Liver (tissue), 9 donors: ENCODE data around the gene IPO5. TPM values are rescaled to one million over a fixed set of nuclear protein-coding genes. Genes with fewer than 3 reads are reported as not detected.

Source experiments
- DNase-seq: peaks from one replicate; pipeline ENCODE4 v3.0.0-alpha.2; 2017; ENCODE audit warnings: low spot score
- H3K27ac ChIP-seq, 2 donors: one replicate each; pipeline ENCODE4 v1.7.0; 2013; ENCODE audit warnings: inconsistent platforms in 2 of 2, low read length in 2 of 2, control low read depth in 1 of 2, low read depth in 1 of 2, mild to moderate bottlenecking in 1 of 2
- H3K27me3 ChIP-seq, 4 donors: one replicate each; pipeline versions ENCODE4 v1.6.1 to v1.7.0; 2013; ENCODE audit warnings: low read length in 3 of 4, inconsistent platforms in 1 of 4, mild to moderate bottlenecking in 1 of 4, moderate library complexity in 1 of 4; ENCODE audit not compliant: control insufficient read depth in 4 of 4, insufficient read depth in 4 of 4
- H3K36me3 ChIP-seq, 4 donors: one replicate each; pipeline versions ENCODE4 v1.6.1 to v1.7.0; 2013; ENCODE audit warnings: low read length in 3 of 4, mild to moderate bottlenecking in 3 of 4, low read depth in 1 of 4, moderate library complexity in 1 of 4; ENCODE audit not compliant: control insufficient read depth in 4 of 4, insufficient read depth in 3 of 4
- H3K4me1 ChIP-seq, 4 donors: one replicate each; pipeline versions ENCODE4 v1.6.1 to v1.7.0; 2013; ENCODE audit warnings: low read length in 3 of 4, mild to moderate bottlenecking in 3 of 4, moderate library complexity in 1 of 4; ENCODE audit not compliant: control insufficient read depth in 4 of 4, insufficient read depth in 4 of 4
- H3K4me3 ChIP-seq, 3 donors: one replicate each; pipeline versions ENCODE4 v1.6.1 to v1.7.0; 2013; ENCODE audit warnings: low read length in 3 of 3, control low read depth in 1 of 3, low read depth in 1 of 3, mild to moderate bottlenecking in 1 of 3
- H3K9ac ChIP-seq, 2 donors: one replicate each; pipeline ENCODE4 v1.7.0; 2013; ENCODE audit warnings: low read length in 2 of 2, mild to moderate bottlenecking in 2 of 2, moderate library complexity in 2 of 2, control low read depth in 1 of 2, low read depth in 1 of 2
- H3K9me3 ChIP-seq, 4 donors: one replicate each; pipeline versions ENCODE4 v1.6.1 to v1.7.0; 2013; ENCODE audit warnings: low read length in 3 of 4; ENCODE audit not compliant: control insufficient read depth in 4 of 4
- EGR1 ChIP-seq, 2 donors: IDR thresholded peaks; 2 replicates each; pipeline ENCODE4 v1.6.1; 2016 to 2018; ENCODE audit warnings: antibody characterized with exemption in 2 of 2, low read depth in 2 of 2
- FOXA1 ChIP-seq: IDR thresholded peaks from 2 replicates; pipeline ENCODE4 v1.6.1; 2016; ENCODE audit warnings: antibody characterized with exemption
- FOXA2 ChIP-seq: IDR thresholded peaks from 2 replicates; pipeline ENCODE4 v1.6.1; 2016; ENCODE audit warnings: antibody characterized with exemption
- GABPA ChIP-seq, 2 donors: IDR thresholded peaks in 1 of 2; conservative IDR thresholded peaks in 1 of 2; 2 replicates each; pipeline ENCODE4 v1.6.1; 2016; ENCODE audit warnings: antibody characterized with exemption in 2 of 2, mild to moderate bottlenecking in 1 of 2, moderate library complexity in 1 of 2
- HNF4A ChIP-seq, 2 donors: conservative IDR thresholded peaks; 2 replicates each; pipeline ENCODE4 v1.6.1; 2016; ENCODE audit warnings: antibody characterized with exemption in 2 of 2, mild to moderate bottlenecking in 2 of 2
- HNF4G ChIP-seq: IDR thresholded peaks from 2 replicates; pipeline ENCODE4 v1.6.1; 2016; ENCODE audit warnings: antibody characterized with exemption
- JUND ChIP-seq, 2 donors: IDR thresholded peaks; 2 replicates each; pipeline ENCODE4 v1.6.1; 2016; ENCODE audit warnings: antibody characterized with exemption in 2 of 2
- NR2F2 ChIP-seq: IDR thresholded peaks from 2 replicates; pipeline ENCODE4 v1.6.1; 2016; ENCODE audit warnings: antibody characterized with exemption
- RXRA ChIP-seq, 2 donors: IDR thresholded peaks; 2 replicates each; pipeline ENCODE4 v1.6.1; 2017 to 2018; ENCODE audit warnings: antibody characterized with exemption in 2 of 2, mild to moderate bottlenecking in 1 of 2
- SP1 ChIP-seq: IDR thresholded peaks from 2 replicates; pipeline ENCODE4 v1.6.1; 2018; ENCODE audit warnings: antibody characterized with exemption, mild to moderate bottlenecking
- TAF1 ChIP-seq: conservative IDR thresholded peaks from 2 replicates; pipeline ENCODE4 v1.6.1; 2016; ENCODE audit warnings: antibody characterized with exemption, mild to moderate bottlenecking
- YY1 ChIP-seq: IDR thresholded peaks from 2 replicates; pipeline ENCODE4 v1.6.1; 2016; ENCODE audit warnings: antibody characterized with exemption, mild to moderate bottlenecking
- WGBS: extraction: QIAGEN DNeasy Blood & Tissue Kit; methylation state at CpG from one replicate; pipeline ENCODE4 v1.1.7; 2013; 5-methylcytosine and 5-hydroxymethylcytosine counted together
- polyA plus RNA-seq, 2 donors: library from polyadenylated mRNA; stranded (reverse) in 1 of 2; unstranded in 1 of 2; fragments of 200-250 nt in 1 of 2; fragments of >200 nt in 1 of 2; fragmentation: Nextera tagmentation in 1 of 2; extraction: Ambion mirVana in 1 of 2; gene quantifications; one replicate each; pipeline versions ENCODE4 v1.2.1 to v1.2.3, GENCODE V29; 2013 to 2015
- total RNA-seq, 2 donors: library from RNA; depleted of rRNA; stranded (reverse); fragments of >200 nt; gene quantifications; one replicate each; pipeline ENCODE4 v1.2.3, GENCODE V29; 2014
- TF ChIP-seq, protein P1 (sequence below): IDR thresholded peaks from 2 replicates; pipeline ENCODE4 v1.6.1; 2016; ENCODE audit warnings: antibody characterized with exemption
- TF ChIP-seq, protein P2 (sequence below): IDR thresholded peaks from 2 replicates; pipeline ENCODE4 v1.6.1; 2016; ENCODE audit warnings: antibody characterized with exemption, mild to moderate bottlenecking
- TF ChIP-seq, protein P3 (sequence below): IDR thresholded peaks from 2 replicates; pipeline ENCODE4 v1.6.1; 2016; ENCODE audit warnings: antibody characterized with exemption
- TF ChIP-seq, protein P4 (sequence below): IDR thresholded peaks from 2 replicates; pipeline ENCODE4 v1.6.1; 2016; ENCODE audit warnings: antibody characterized with exemption
- TF ChIP-seq, protein P5 (sequence below): fragments of 150-350 bp; IDR thresholded peaks from 2 replicates; pipeline ENCODE4 v1.5.1; 2017; ENCODE audit warnings: improper control_type of control experiment, low read depth, low read length; ENCODE audit not compliant: missing input control
- donor health status: healthy.
- donor health status: healthy.
- donor health status: healthy.
- donor health status: healthy.
- donor health status: healthy.

IPO5 gene
- total and polyA plus RNA-seq, 4 donors, result 19.2 to 92.8 (median 46.6) TPM

DNA sequence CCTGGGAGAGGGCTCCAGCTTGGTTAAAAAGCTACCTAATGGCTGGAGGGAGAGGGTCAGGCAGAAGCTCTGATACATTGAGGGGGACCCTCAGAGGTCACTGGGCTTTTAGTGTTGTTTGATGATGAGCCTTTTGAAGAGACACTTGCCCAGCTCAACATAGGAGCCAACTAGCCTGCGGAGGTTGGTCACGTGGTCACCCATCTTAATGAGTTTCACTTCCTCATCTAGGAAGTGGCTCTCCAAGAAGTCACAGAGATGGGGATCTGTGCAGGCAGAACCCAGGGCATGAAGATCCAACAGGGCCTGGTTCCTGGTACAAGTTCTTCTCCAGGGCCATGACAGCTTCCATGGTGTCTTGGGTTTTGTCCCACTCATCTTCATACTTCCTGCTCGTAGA is 33.4 kb downstream of the IPO5 start:
- TF ChIP-seq, protein P1, sequence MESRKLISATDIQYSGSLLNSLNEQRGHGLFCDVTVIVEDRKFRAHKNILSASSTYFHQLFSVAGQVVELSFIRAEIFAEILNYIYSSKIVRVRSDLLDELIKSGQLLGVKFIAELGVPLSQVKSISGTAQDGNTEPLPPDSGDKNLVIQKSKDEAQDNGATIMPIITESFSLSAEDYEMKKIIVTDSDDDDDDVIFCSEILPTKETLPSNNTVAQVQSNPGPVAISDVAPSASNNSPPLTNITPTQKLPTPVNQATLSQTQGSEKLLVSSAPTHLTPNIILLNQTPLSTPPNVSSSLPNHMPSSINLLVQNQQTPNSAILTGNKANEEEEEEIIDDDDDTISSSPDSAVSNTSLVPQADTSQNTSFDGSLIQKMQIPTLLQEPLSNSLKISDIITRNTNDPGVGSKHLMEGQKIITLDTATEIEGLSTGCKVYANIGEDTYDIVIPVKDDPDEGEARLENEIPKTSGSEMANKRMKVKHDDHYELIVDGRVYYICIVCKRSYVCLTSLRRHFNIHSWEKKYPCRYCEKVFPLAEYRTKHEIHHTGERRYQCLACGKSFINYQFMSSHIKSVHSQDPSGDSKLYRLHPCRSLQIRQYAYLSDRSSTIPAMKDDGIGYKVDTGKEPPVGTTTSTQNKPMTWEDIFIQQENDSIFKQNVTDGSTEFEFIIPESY, result no peak
- TF ChIP-seq EGR1 (IDR thresholded peaks at IDR 0.05; ENCODE audit: low read depth in 2 of 2) (no peak), HNF4A (conservative IDR thresholded peaks at IDR 0.05) (no peak)
- no peaks in the 10 kb centered on the region for H3K27me3 ChIP-seq
- H3K36me3 ChIP-seq, result peaks cover 7 to 63% (median 58%) of the 10 kb centered on the region in 4 donors

DNA sequence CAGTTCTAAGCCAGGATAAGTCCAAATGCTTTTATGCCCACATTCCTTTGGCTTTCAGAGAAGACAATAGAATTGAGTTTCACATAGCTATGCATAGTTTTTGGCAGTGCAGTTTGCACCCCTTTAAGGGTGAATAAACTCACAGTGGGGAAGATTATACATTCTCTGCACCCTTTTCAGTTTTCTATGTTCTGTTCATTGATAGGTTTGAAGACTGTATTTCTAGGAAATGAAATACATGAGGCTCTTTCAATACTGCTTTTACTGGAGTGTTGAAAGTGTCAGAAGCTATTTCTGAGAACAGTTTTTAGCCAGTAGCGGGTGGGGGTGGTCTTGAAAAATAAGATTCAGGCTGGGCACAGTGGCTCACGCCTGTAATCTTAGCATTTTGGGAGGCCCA is 46.2 kb downstream of the IPO5 start:
- DNase-seq, result no peak

More for the DNA sequence above, 33.4 kb downstream of the IPO5 start:
- H3K9me3 ChIP-seq, result no peaks in the 10 kb centered on the region
- no peaks in the 10 kb centered on the region for H3K4me1 ChIP-seq
- 92% methylated on average over 3 of the region's 3 CpGs for WGBS
- no peak for DNase-seq
- H3K4me3 ChIP-seq, result no peak overlapping the region
- no peak overlapping the region for H3K9ac ChIP-seq
- no peak overlapping the region for H3K27ac ChIP-seq

DNA sequence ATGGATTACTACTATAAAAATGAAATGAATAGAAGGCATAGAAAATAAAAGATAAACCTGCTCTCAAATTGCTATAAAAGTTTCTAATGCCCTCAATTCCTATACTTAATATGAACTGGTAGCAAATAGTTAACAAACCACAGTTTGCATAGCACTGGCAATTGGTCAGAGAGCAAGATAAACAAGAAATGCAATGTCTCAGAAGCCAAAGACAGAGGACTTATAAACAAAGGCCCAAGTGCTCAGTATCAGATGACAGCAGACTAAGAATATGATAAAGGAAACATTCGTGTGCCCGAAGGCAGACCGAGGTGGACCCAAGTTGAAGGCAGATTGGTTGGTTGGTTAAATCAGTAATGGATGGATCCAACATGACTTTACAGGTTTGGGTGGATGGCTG is 50.6 kb downstream of the IPO5 start:
- Histone ChIP-seq H3K27ac (no peak overlapping the region), H3K27me3 (no peaks in the 10 kb centered on the region)
- WGBS, result 71% methylated on average over 3 of the region's 3 CpGs
- TF ChIP-seq NR2F2 (no peak), TAF1 (no peak), YY1 (no peak), HNF4G (no peak), JUND (IDR thresholded peaks at IDR 0.05) (no peak), SP1 (no peak), GABPA (IDR thresholded peaks at IDR 0.05 in 1 of 2, conservative IDR thresholded peaks at IDR 0.05 in 1 of 2) (no peak), FOXA1 (no peak), RXRA (IDR thresholded peaks at IDR 0.05) (no peak), EGR1 (IDR thresholded peaks at IDR 0.05; ENCODE audit: low read depth in 2 of 2) (no peak)
- TF ChIP-seq, protein P2, sequence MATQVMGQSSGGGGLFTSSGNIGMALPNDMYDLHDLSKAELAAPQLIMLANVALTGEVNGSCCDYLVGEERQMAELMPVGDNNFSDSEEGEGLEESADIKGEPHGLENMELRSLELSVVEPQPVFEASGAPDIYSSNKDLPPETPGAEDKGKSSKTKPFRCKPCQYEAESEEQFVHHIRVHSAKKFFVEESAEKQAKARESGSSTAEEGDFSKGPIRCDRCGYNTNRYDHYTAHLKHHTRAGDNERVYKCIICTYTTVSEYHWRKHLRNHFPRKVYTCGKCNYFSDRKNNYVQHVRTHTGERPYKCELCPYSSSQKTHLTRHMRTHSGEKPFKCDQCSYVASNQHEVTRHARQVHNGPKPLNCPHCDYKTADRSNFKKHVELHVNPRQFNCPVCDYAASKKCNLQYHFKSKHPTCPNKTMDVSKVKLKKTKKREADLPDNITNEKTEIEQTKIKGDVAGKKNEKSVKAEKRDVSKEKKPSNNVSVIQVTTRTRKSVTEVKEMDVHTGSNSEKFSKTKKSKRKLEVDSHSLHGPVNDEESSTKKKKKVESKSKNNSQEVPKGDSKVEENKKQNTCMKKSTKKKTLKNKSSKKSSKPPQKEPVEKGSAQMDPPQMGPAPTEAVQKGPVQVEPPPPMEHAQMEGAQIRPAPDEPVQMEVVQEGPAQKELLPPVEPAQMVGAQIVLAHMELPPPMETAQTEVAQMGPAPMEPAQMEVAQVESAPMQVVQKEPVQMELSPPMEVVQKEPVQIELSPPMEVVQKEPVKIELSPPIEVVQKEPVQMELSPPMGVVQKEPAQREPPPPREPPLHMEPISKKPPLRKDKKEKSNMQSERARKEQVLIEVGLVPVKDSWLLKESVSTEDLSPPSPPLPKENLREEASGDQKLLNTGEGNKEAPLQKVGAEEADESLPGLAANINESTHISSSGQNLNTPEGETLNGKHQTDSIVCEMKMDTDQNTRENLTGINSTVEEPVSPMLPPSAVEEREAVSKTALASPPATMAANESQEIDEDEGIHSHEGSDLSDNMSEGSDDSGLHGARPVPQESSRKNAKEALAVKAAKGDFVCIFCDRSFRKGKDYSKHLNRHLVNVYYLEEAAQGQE, result no peak
- TF ChIP-seq, protein P3, sequence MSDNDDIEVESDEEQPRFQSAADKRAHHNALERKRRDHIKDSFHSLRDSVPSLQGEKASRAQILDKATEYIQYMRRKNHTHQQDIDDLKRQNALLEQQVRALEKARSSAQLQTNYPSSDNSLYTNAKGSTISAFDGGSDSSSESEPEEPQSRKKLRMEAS, result no peak
- TF ChIP-seq, protein P1, result no peak
- TF ChIP-seq, protein P4, sequence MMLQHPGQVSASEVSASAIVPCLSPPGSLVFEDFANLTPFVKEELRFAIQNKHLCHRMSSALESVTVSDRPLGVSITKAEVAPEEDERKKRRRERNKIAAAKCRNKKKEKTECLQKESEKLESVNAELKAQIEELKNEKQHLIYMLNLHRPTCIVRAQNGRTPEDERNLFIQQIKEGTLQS, result no peak
- TF ChIP-seq, protein P5, sequence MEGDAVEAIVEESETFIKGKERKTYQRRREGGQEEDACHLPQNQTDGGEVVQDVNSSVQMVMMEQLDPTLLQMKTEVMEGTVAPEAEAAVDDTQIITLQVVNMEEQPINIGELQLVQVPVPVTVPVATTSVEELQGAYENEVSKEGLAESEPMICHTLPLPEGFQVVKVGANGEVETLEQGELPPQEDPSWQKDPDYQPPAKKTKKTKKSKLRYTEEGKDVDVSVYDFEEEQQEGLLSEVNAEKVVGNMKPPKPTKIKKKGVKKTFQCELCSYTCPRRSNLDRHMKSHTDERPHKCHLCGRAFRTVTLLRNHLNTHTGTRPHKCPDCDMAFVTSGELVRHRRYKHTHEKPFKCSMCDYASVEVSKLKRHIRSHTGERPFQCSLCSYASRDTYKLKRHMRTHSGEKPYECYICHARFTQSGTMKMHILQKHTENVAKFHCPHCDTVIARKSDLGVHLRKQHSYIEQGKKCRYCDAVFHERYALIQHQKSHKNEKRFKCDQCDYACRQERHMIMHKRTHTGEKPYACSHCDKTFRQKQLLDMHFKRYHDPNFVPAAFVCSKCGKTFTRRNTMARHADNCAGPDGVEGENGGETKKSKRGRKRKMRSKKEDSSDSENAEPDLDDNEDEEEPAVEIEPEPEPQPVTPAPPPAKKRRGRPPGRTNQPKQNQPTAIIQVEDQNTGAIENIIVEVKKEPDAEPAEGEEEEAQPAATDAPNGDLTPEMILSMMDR, result no peak

More for the DNA sequence above, 46.2 kb downstream of the IPO5 start:
- H3K27me3 ChIP-seq, result no peaks in the 10 kb centered on the region
- no peak overlapping the region for H3K4me3 ChIP-seq
- H3K27ac ChIP-seq, result no peak overlapping the region
- TF ChIP-seq FOXA2, result no peak
- TF ChIP-seq, protein P4, result no peak
- TF ChIP-seq RXRA (IDR thresholded peaks at IDR 0.05), result no peak
- TF ChIP-seq, protein P3, result no peak
- no peak for TF ChIP-seq EGR1 (IDR thresholded peaks at IDR 0.05; ENCODE audit: low read depth in 2 of 2)
- H3K9me3 ChIP-seq, result no peaks in the 10 kb centered on the region
- H3K4me1 ChIP-seq, result no peaks in the 10 kb centered on the region
- 97% methylated on average over 2 of the region's 2 CpGs for WGBS
- H3K9ac ChIP-seq, result no peak overlapping the region
- H3K36me3 ChIP-seq, result peaks cover 11 to 60% (median 50%) of the 10 kb centered on the region in 4 donors

More for the DNA sequence above, 50.6 kb downstream of the IPO5 start:
- Histone ChIP-seq H3K9ac (no peak overlapping the region), H3K9me3 (no peaks in the 10 kb centered on the region), H3K36me3 (peaks cover 23 to 69% (median 59%) of the 10 kb centered on the region in 4 donors), H3K4me3 (no peak overlapping the region), H3K4me1 (no peaks in the 10 kb centered on the region)
- no peak for DNase-seq
